HG03442 (cell line): Measurements from ENCODE around the gene CHCHD6.

Source experiments
- ATAC-seq: cut with Tn5 transposase; IDR thresholded peaks from one replicate; pipeline ENCODE4 v1.9.1; 2021; ENCODE audit warnings: mild to moderate bottlenecking, moderate library complexity; ENCODE audit not compliant: unreplicated experiment

Gene CHCHD6

GRCh38 chr3:126668450-126669401 is 35.3 kb upstream of the CHCHD6 start:
- ATAC-seq: no peak

GRCh38 chr3:126671521-126671920 is 32.5 kb upstream of the CHCHD6 start:
- ATAC-seq: no peak

GRCh38 chr3:126672340-126672739 is 31.7 kb upstream of the CHCHD6 start:
- ATAC-seq: no peak

GRCh38 chr3:126672741-126673140 is 31.3 kb upstream of the CHCHD6 start:
- no peak for ATAC-seq

GRCh38 chr3:126676919-126677705 is 26.9 kb upstream of the CHCHD6 start:
- ATAC-seq: no peak

- no peak for ATAC-seq
Measured at GRCh38 chr3:126677862-126678503, 26.1 kb upstream of the CHCHD6 start.

- no peak for ATAC-seq
Measured at GRCh38 chr3:126678693-126679317, 25.2 kb upstream of the CHCHD6 start.

GRCh38 chr3:126679318-126679751 is 24.7 kb upstream of the CHCHD6 start:
- ATAC-seq: no peak

- ATAC-seq: no peak
Measured at GRCh38 chr3:126679831-126680666, 24.0 kb upstream of the CHCHD6 start.

- no peak for ATAC-seq
Measured at GRCh38 chr3:126680667-126681055, 23.4 kb upstream of the CHCHD6 start.

GRCh38 chr3:126682009-126682408 is 22.0 kb upstream of the CHCHD6 start:
- ATAC-seq: no peak

GRCh38 chr3:126683069-126683468 is 21.0 kb upstream of the CHCHD6 start:
- no peak for ATAC-seq

- ATAC-seq: no peak
Measured at GRCh38 chr3:126684218-126684751, 19.8 kb upstream of the CHCHD6 start.

- ATAC-seq: no peak
Measured at GRCh38 chr3:126685021-126685420, 19.0 kb upstream of the CHCHD6 start.

GRCh38 chr3:126685493-126685892 is 18.5 kb upstream of the CHCHD6 start:
- ATAC-seq: no peak

- ATAC-seq: no peak
Measured at GRCh38 chr3:126691765-126692164, 12.3 kb upstream of the CHCHD6 start.

GRCh38 chr3:126692858-126693257 is 11.2 kb upstream of the CHCHD6 start:
- ATAC-seq: no peak

- ATAC-seq: no peak
Measured at GRCh38 chr3:126693921-126694320, 10.1 kb upstream of the CHCHD6 start.

- no peak for ATAC-seq
Measured at GRCh38 chr3:126696701-126697267, 7.3 kb upstream of the CHCHD6 start.
